ENCODE measurements around the gene PCDHGA1. TPM values are rescaled to one million over a fixed set of nuclear protein-coding genes. Genes with fewer than 3 reads are reported as not detected.

PCDHGA1 gene
- total and polyA plus RNA-seq, 9 of the 15 experiments (the other 6 are each of a cell fraction or from before 2014, with no cell fraction given), result 0.05 to 0.26 (median 0.18) TPM; not detected in 2

- H4K20me1 ChIP-seq (replicated peaks; ENCODE audit: control insufficient read depth, insufficient read depth, low read length), result no peaks in the 10 kb centered on the region
- no peaks in the 10 kb centered on the region for H3K9me3 ChIP-seq (replicated peaks; ENCODE audit: control insufficient read depth, insufficient read depth, low read depth, low read length)
- H3K36me3 ChIP-seq (ENCODE audit: control insufficient read depth, insufficient read depth, low read length), result no peaks in the 10 kb centered on the region
- peaks cover 0 to 13% of the 10 kb centered on the region in 2 experiments; a peak in 3 of 5 replicates for H3K27me3 ChIP-seq (ENCODE audit: control insufficient read depth in 2 of 2, insufficient read depth in 2 of 2, low read length in 2 of 2)
- no peaks in the 10 kb centered on the region for H3K9me1 ChIP-seq (ENCODE audit: control insufficient read depth, insufficient read depth, low read length)
- in situ Hi-C loops (cut with MboI), result no loop called here
- no peak overlapping the region for H3K27ac ChIP-seq (ENCODE audit: extremely low read depth, low read depth, low read length)
- peaks cover 3 to 5% of the 10 kb centered on the region in 2 experiments; a peak in 3 of 5 replicates for H3K4me1 ChIP-seq (replicated peaks in 1 of 2; ENCODE audit: control insufficient read depth in 2 of 2, insufficient read depth in 2 of 2, low read length in 2 of 2)
- no peak for DNase-seq (ENCODE audit: extremely low read depth in 1 of 4, low spot score in 3 of 4)
- no peak for FAIRE-seq
- intact Hi-C loops (cut with micrococcal nuclease), result no loop called here
- H3K79me2 ChIP-seq (ENCODE audit: control insufficient read depth, insufficient read depth, low read length), result no peaks in the 10 kb centered on the region
- H2AFZ ChIP-seq (ENCODE audit: low read depth, low read length), result no peak overlapping the region
- 52% methylated on average over 24 of the region's 36 CpGs for WGBS (ENCODE audit: insufficient coverage, low coverage, missing lambda C conversion rate)
- POLR2A ChIA-PET, result no interaction called here
- CTCF ChIA-PET (ENCODE audit: low intra/inter-chr PET ratio), result no interaction called here
- no TSS peak for BruUV-seq (replicated peaks)
- no peak overlapping the region for H3K4me2 ChIP-seq (ENCODE audit: insufficient read depth, low read length)
- H3K4me3 ChIP-seq, result no peak overlapping the region
- ATAC-seq, result no peak
- H3K9ac ChIP-seq (ENCODE audit: insufficient read depth in 1 of 2, low read depth in 2 of 2, low read length in 2 of 2), result no peak overlapping the region
- TF ChIP-seq ZNF507 (tag; conservative IDR thresholded peaks at IDR 0.05) (no peak), C11orf30 (IDR thresholded peaks at IDR 0.05; ENCODE audit: low read depth) (no peak), CHCHD3 (CRISPR knock-in tag; IDR thresholded peaks at IDR 0.05) (no peak)
Measured at GRCh38 chr5:141351591-141351990, 21.3 kb downstream of the PCDHGA1 start.

- H3K4me3 ChIP-seq, result peak within 1 kb of the TSS; percentile 28
- peak; percentile 45; the same call in 1 of the 3 replicates for ATAC-seq
- no peaks in the 10 kb centered on the region for H3K9me3 ChIP-seq (replicated peaks; ENCODE audit: control insufficient read depth, insufficient read depth, low read depth, low read length)
- CTCF ChIA-PET (ENCODE audit: low intra/inter-chr PET ratio), result interaction anchor here (0.7 to 1.1 kb wide), 2 partner anchors 105 to 206 kb away, joined by 3 read pairs; no protein-coding TSS in a partner anchor
- peak within 1 kb of the TSS; percentile 59; the same call in 1 of the 2 replicates for H2AFZ ChIP-seq (ENCODE audit: low read depth, low read length)
- DNase-seq (ENCODE audit: extremely low read depth in 1 of 4, low spot score in 3 of 4), result peak in 1 of 4 experiments; percentile 15
- H3K27me3 ChIP-seq (ENCODE audit: control insufficient read depth in 2 of 2, insufficient read depth in 2 of 2, low read length in 2 of 2), result peaks cover 0 to 20% of the 10 kb centered on the region in 2 experiments; a peak in 2 of 5 replicates
- peaks cover 3 to 12% of the 10 kb centered on the region in 2 experiments; a peak in 3 of 5 replicates for H3K4me1 ChIP-seq (replicated peaks in 1 of 2; ENCODE audit: control insufficient read depth in 2 of 2, insufficient read depth in 2 of 2, low read length in 2 of 2)
- no peak for FAIRE-seq
- in situ Hi-C loops (cut with MboI), result no loop called here
- peak within 1 kb of the TSS; percentile 32 for H3K4me2 ChIP-seq (ENCODE audit: insufficient read depth, low read length)
- H3K36me3 ChIP-seq (ENCODE audit: control insufficient read depth, insufficient read depth, low read length), result no peaks in the 10 kb centered on the region
- POLR2A ChIA-PET, result interaction anchor here (1.0 to 1.5 kb wide), 3 partner anchors 9 to 163 kb away, joined by 3 to 5 read pairs (median 3); partner anchors contain the start of gene PCDHGA5
- H3K79me2 ChIP-seq (ENCODE audit: control insufficient read depth, insufficient read depth, low read length), result no peaks in the 10 kb centered on the region
- peak within 1 kb of the TSS in 1 of 2 experiments; percentile 50; a peak in 2 of 4 replicates for H3K9ac ChIP-seq (ENCODE audit: insufficient read depth in 1 of 2, low read depth in 2 of 2, low read length in 2 of 2)
- H3K9me1 ChIP-seq (ENCODE audit: control insufficient read depth, insufficient read depth, low read length), result no peaks in the 10 kb centered on the region
- H4K20me1 ChIP-seq (replicated peaks; ENCODE audit: control insufficient read depth, insufficient read depth, low read length), result no peaks in the 10 kb centered on the region
- H3K27ac ChIP-seq (ENCODE audit: extremely low read depth, low read depth, low read length), result no peak within 1 kb of the TSS
- intact Hi-C loops (cut with micrococcal nuclease), result no loop called here
- TSS peak; percentile 26 for BruUV-seq (replicated peaks)
- WGBS (ENCODE audit: insufficient coverage, low coverage, missing lambda C conversion rate), result 16% methylated on average over 29 of the region's 29 CpGs
- TF ChIP-seq SMARCB1 (IDR thresholded peaks at IDR 0.05; ENCODE audit: insufficient read length, low read depth) (no peak), KLF16 (IDR thresholded peaks at IDR 0.05) (no peak), ZNF146 (CRISPR knock-in tag; IDR thresholded peaks at IDR 0.05; ENCODE audit: unreplicated experiment) (no peak), CTCF (IDR thresholded peaks at IDR 0.05 in 2 of 3, conservative IDR thresholded peaks at IDR 0.05 in 1 of 3; ENCODE audit: insufficient read depth in 2 of 3, low read depth in 1 of 3, low read length in 3 of 3) (peak; percentile 47 to 69 (median 64); a peak in 4 of 6 replicates), DMBX1 (CRISPR knock-in tag; IDR thresholded peaks at IDR 0.05; ENCODE audit: borderline replicate concordance) (no peak), HDAC1 (IDR thresholded peaks at IDR 0.05) (no peak), COPS2 (conservative IDR thresholded peaks at IDR 0.05) (no peak), MYNN (IDR thresholded peaks at IDR 0.05) (no peak), MYNN (CRISPR knock-in tag; IDR thresholded peaks at IDR 0.05) (no peak)
Measured at GRCh38 chr5:141354900-141355469, 24.7 kb downstream of the PCDHGA1 start, which contains the start of gene PCDHGA4. Gene PCDHGA4, plus strand, starts transcription at chr5:141355021. Its CDS starts 87 bp downstream, at chr5:141355108.

Data from K562 (cell line).